Ovary (tissue), 3 donors: ENCODE results near the gene FBLN2.

Experiments
- EP300 ChIP-seq: sonication (generic); formaldehyde crosslinking; IDR thresholded peaks from one replicate; pipeline ENCODE4 v1.6.1; 2017; ENCODE audit warnings: antibody characterized with exemption
- POLR2A ChIP-seq: fragments of 450-650 bp; IDR thresholded peaks from one replicate; pipeline ENCODE4 v1.6.1; 2017; ENCODE audit warnings: antibody characterized with exemption, mild to moderate bottlenecking, moderate library complexity
- TF ChIP-seq, protein P1 (sequence below), 3 donors: fragments of 450-650 bp in 2 of 3; fragments of 200-600 bp in 1 of 3; IDR thresholded peaks; one replicate each; pipeline versions ENCODE4 v1.5.1 to v1.8.0; 2016 to 2022; ENCODE audit warnings: antibody characterized with exemption in 3 of 3, mild to moderate bottlenecking in 1 of 3
- donor health status: DM: no; HTN: no; CAD: no.

DNA sequence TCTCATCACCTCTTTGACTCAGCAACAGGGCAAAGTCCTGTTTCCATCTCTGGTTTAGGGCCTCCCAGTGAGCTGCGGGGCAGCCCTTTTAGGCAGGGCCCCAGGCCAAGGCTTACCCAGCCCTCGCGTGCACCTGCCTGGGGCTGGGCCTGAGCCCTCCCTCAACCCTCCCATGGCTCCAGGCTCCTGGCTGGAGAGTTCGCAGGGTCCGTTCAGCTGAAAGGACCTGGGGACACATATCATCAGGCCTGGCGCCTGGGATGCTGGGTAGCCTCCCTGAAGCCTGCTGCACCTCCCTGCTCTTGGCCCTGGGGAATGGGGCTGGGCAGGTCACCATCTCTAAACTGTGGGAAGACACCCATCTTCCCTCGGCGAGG, 39.1 kb upstream of the FBLN2 start:
- TF ChIP-seq POLR2A (no peak), EP300 (no peak)
- TF ChIP-seq, protein P1, sequence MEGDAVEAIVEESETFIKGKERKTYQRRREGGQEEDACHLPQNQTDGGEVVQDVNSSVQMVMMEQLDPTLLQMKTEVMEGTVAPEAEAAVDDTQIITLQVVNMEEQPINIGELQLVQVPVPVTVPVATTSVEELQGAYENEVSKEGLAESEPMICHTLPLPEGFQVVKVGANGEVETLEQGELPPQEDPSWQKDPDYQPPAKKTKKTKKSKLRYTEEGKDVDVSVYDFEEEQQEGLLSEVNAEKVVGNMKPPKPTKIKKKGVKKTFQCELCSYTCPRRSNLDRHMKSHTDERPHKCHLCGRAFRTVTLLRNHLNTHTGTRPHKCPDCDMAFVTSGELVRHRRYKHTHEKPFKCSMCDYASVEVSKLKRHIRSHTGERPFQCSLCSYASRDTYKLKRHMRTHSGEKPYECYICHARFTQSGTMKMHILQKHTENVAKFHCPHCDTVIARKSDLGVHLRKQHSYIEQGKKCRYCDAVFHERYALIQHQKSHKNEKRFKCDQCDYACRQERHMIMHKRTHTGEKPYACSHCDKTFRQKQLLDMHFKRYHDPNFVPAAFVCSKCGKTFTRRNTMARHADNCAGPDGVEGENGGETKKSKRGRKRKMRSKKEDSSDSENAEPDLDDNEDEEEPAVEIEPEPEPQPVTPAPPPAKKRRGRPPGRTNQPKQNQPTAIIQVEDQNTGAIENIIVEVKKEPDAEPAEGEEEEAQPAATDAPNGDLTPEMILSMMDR (IDR thresholded peaks at IDR 0.05): no peak
